Keratinocyte (primary cell): ENCODE results near the gene SPTBN5. TPM values are rescaled to one million over a fixed set of nuclear protein-coding genes. Genes with fewer than 3 reads are reported as not detected.

Experiments
- DNase-seq: peaks from one replicate; pipeline ENCODE4 v3.0.0-alpha.2; 2011; ENCODE audit warnings: low read depth, missing footprints, low spot score
- FAIRE-seq: peaks from 2 replicates; lab custom pipeline; 2011; peaks lifted over from hg19 to GRCh38; lab: Jason Lieb, UNC
- H2AFZ ChIP-seq: 2 replicates; pipeline ENCODE4 v1.6.0; 2012; ENCODE audit warnings: low read length, control low read depth, inconsistent platforms; ENCODE audit not compliant: control insufficient read depth
- H3K27ac ChIP-seq: 2 replicates; pipeline ENCODE4 v1.5.1; 2011; ENCODE audit warnings: low read length; ENCODE audit not compliant: control insufficient read depth, insufficient read depth
- H3K27me3 ChIP-seq: 3 replicates; pipeline ENCODE4 v1.6.0; 2011; ENCODE audit warnings: low read length; ENCODE audit not compliant: control insufficient read depth, insufficient read depth; ENCODE audit errors: extremely low read depth
- H3K36me3 ChIP-seq, 2 experiments: 2 replicates in 1 of 2; 3 replicates in 1 of 2; pipeline ENCODE4 v1.5.1; 2011; ENCODE audit warnings: low read length in 2 of 2, mild to moderate bottlenecking in 1 of 2; ENCODE audit not compliant: control insufficient read depth in 2 of 2, insufficient read depth in 2 of 2; ENCODE audit errors: extremely low read depth in 1 of 2
- H3K4me1 ChIP-seq: 3 replicates; pipeline ENCODE4 v1.5.1; 2011; ENCODE audit warnings: low read length; ENCODE audit not compliant: control insufficient read depth, insufficient read depth; ENCODE audit errors: extremely low read depth
- H3K4me2 ChIP-seq: 3 replicates; pipeline ENCODE4 v1.6.0; 2011; ENCODE audit warnings: low read depth, low read length; ENCODE audit not compliant: control insufficient read depth, insufficient read depth; ENCODE audit errors: extremely low read depth
- H3K4me3 ChIP-seq, 3 experiments: fragments of 200-600 bp in 1 of 3; sonication (generic) in 1 of 3; 2 replicates in 2 of 3; 3 replicates in 1 of 3; pipeline ENCODE4 v1.5.1; 2011 to 2016; ENCODE audit warnings: low read length in 3 of 3, mild to moderate bottlenecking in 3 of 3, control low read depth in 2 of 3, inconsistent platforms in 1 of 3, low read depth in 1 of 3, mixed read lengths in 1 of 3, mixed run types in 1 of 3, moderate library complexity in 1 of 3; ENCODE audit not compliant: control insufficient read depth in 2 of 3, insufficient read depth in 2 of 3; ENCODE audit errors: extremely low read depth in 1 of 3
- H3K79me2 ChIP-seq: 2 replicates; pipeline ENCODE4 v1.6.0; 2012; ENCODE audit warnings: low read length; ENCODE audit not compliant: control insufficient read depth, insufficient read depth
- H3K9ac ChIP-seq: 3 replicates; pipeline ENCODE4 v1.6.0; 2011; ENCODE audit warnings: low read length; ENCODE audit not compliant: control insufficient read depth, insufficient read depth; ENCODE audit errors: extremely low read depth
- H3K9me1 ChIP-seq: 3 replicates; pipeline ENCODE4 v1.6.0; 2011; ENCODE audit warnings: low read length; ENCODE audit not compliant: control insufficient read depth, insufficient read depth; ENCODE audit errors: extremely low read depth
- H3K9me3 ChIP-seq: 2 replicates; pipeline ENCODE4 v1.5.1; 2012; ENCODE audit warnings: low read depth, low read length; ENCODE audit not compliant: control insufficient read depth
- H4K20me1 ChIP-seq: 3 replicates; pipeline ENCODE4 v1.6.0; 2011; ENCODE audit warnings: low read length; ENCODE audit not compliant: control insufficient read depth, insufficient read depth; ENCODE audit errors: extremely low read depth
- CTCF ChIP-seq, 3 experiments: IDR thresholded peaks in 1 of 3; conservative IDR thresholded peaks in 1 of 3; optimal IDR thresholded peaks in 1 of 3; 2 replicates in 2 of 3; 3 replicates in 1 of 3; pipeline versions ENCODE3 to v1.5.1; 2011; ENCODE audit warnings: low read length in 3 of 3, mild to moderate bottlenecking in 3 of 3, moderate library complexity in 2 of 3, control low read depth in 1 of 3, inconsistent platforms in 1 of 3; ENCODE audit not compliant: insufficient read depth in 2 of 3; ENCODE audit errors: extremely low read depth in 1 of 3
- EZH2 ChIP-seq: IDR thresholded peaks from one replicate; pipeline ENCODE4 v1.6.1; 2012; ENCODE audit warnings: inconsistent platforms, mild to moderate bottlenecking, low read length, moderate library complexity
- dilution Hi-C: fragments of 300-500 bp; cut with MboI; formaldehyde crosslinking; loops from one replicate; pipeline ENCODE4 v1.7.0; 2020; ENCODE audit warnings: low sequenced_read_pairs; ENCODE audit not compliant: extremely low pct_ligation_motif_present
- polyA plus RNA-seq, 5 experiments: library from polyadenylated mRNA; depleted of rRNA in 3 of 5; stranded (reverse) in 3 of 5; stranded (forward) in 1 of 5; unstranded in 1 of 5; fragments of >200 nt; gene quantifications; 1 replicate in 1 of 5; 2 replicates in 3 of 5; 3 replicates in 1 of 5; pipeline versions ENCODE4 v1.2.1 to v1.2.3, GENCODE V29; 2011 to 2012; ENCODE audit warnings: missing spikeins in 2 of 5, low read depth in 1 of 5, low replicate concordance in 1 of 5

The SPTBN5 gene
- polyA plus RNA-seq, 1 donor (not counting 4 experiments of a cell fraction or from before 2014, with no cell fraction given) = 0.66 TPM

- Histone ChIP-seq H3K4me1 (peaks cover 18% of the 10 kb centered on the region), H3K9ac (no peak overlapping the region), H3K79me2 (no peaks in the 10 kb centered on the region), H3K9me3 (no peaks in the 10 kb centered on the region), H4K20me1 (no peaks in the 10 kb centered on the region), H3K36me3 (no peaks in the 10 kb centered on the region), H3K9me1 (no peaks in the 10 kb centered on the region), H2AFZ (no peak overlapping the region), H3K4me2 (no peak overlapping the region), H3K4me3 (no peak overlapping the region), H3K27me3 (peaks cover 3% of the 10 kb centered on the region), H3K27ac (no peak overlapping the region)
- FAIRE-seq (no peak), DNase-seq (no peak)
- TF ChIP-seq CTCF (optimal IDR thresholded peaks at IDR 0.05 in 1 of 3, IDR thresholded peaks at IDR 0.05 in 1 of 3, conservative IDR thresholded peaks at IDR 0.05 in 1 of 3; ENCODE audit: extremely low read depth in 1 of 3, insufficient read depth in 2 of 3, low read length in 3 of 3) = no peak
- no peak for TF ChIP-seq EZH2
- dilution Hi-C loops = no loop called here
Measured at GRCh38 chr15:41866263-41866703, 27.6 kb downstream of the SPTBN5 start.

GRCh38 chr15:41865490-41866055, 28.3 kb downstream of the SPTBN5 start:
- H3K27ac ChIP-seq = no peak overlapping the region
- peaks cover 0 to 1% of the 10 kb centered on the region in 2 experiments for H3K36me3 ChIP-seq
- DNase-seq = no peak
- TF ChIP-seq CTCF (optimal IDR thresholded peaks at IDR 0.05 in 1 of 3, IDR thresholded peaks at IDR 0.05 in 1 of 3, conservative IDR thresholded peaks at IDR 0.05 in 1 of 3; ENCODE audit: extremely low read depth in 1 of 3, insufficient read depth in 2 of 3, low read length in 3 of 3) = no peak
- TF ChIP-seq EZH2 = no peak
- H2AFZ ChIP-seq = no peak overlapping the region
- no peak overlapping the region for H3K4me3 ChIP-seq
- no peaks in the 10 kb centered on the region for H3K79me2 ChIP-seq
- peaks cover 12% of the 10 kb centered on the region for H3K4me1 ChIP-seq
- no peaks in the 10 kb centered on the region for H3K9me1 ChIP-seq
- H3K9me3 ChIP-seq = no peaks in the 10 kb centered on the region
- H3K4me2 ChIP-seq = no peak overlapping the region
- FAIRE-seq = no peak
- H4K20me1 ChIP-seq = no peaks in the 10 kb centered on the region
- peaks cover 3% of the 10 kb centered on the region for H3K27me3 ChIP-seq
- no peak overlapping the region for H3K9ac ChIP-seq
- dilution Hi-C loops = no loop called here
